ENCODE results near the gene CBFA2T2. TPM values are rescaled to one million over a fixed set of nuclear protein-coding genes. Genes with fewer than 3 reads are reported as not detected.
A peak's percentile ranks its signal among the peaks of the same experiment; 100 is the strongest.

CBFA2T2 gene
- total RNA-seq, 8 experiments from 2014 or later = 4.1 to 24.5 (median 12.5) TPM

DNA sequence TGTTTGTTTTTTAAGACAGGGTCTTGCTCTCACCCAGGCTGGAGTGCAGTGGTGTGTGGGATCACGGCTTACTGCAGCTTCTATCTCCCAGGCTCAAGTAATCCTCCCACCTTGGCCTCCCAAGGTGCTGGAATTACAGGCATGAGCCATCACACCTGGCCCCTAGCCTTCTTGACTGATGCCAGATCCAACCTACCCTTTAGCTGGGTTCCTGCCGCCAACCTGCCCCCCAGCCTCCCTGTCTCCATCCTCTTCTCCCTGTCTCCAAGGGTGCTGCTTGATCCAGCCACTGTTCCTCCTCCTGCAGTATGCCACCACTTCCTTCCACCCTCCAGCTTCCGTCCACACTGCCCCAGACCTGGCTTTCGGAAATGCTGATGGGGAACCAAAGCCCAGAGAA is 169.0 kb downstream of the CBFA2T2 start:
- ATAC-seq (replicated peaks in 6 of 8) = no peak
- Histone ChIP-seq H3K4me1 (replicated peaks in 1 of 2) (peaks cover 3 to 5% of the 10 kb centered on the region in 2 donors), H3K4me3 (no peak overlapping the region), H3K27ac (no peak overlapping the region)
- in situ Hi-C loops (cut with MboI; ENCODE audit: low pct_unique_long_range_greater_than_20kb in 2 of 9, low sequenced_read_pairs in 9 of 9, unreplicated experiment in 9 of 9) = loop anchor here in 3 of 9 experiments (10.0 kb wide), 2 partner anchors 194 to 204 kb away; no protein-coding TSS in a partner anchor
- WGBS, 10 experiments = 87 to 100% (median 100%) methylated on average over 1 to 4 of the region's 4 CpGs; no CpG with 5 or more reads in 5 of the 10 experiments

DNA sequence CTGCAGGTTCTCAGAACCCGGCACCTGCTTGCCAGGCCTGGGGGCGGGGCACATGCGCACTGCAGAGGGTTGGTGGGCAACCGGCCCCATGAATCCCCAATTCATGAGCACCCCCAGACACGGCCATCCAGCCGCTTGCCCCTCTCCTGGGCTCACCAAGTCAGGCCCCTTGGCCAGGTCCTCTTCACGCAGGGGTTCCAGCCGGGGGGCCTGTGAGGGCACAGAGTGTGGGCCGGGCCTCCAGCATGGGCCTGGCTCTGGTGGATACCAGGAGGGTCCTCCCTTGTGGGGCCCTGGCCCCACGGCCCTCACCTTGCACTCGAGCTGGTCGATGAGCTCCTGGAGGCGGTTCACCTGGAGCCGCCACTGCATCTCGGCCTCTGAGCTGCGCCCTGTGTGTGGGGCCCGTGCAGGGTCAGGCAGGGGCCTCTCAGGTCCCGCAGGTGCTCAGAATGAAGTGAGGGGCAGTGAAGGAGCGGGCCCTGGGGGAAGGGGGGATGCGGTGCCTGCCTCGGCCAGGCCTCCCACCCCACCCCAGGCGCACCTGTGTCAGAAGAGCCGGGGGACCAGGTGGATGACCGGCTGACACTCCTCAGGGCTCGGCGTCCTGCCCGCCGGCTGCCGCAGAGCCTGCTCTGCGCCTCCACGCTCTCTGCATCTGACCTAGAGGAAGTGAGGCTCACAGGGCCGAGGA is 169.6 kb downstream of the CBFA2T2 start:
- WGBS, 10 experiments = 80 to 100% (median 100%) methylated on average over 1 to 3 of the region's 32 CpGs; no CpG with 5 or more reads in 5 of the 10 experiments
- no peak overlapping the region for H3K4me3 ChIP-seq
- in situ Hi-C loops (cut with MboI; ENCODE audit: low pct_unique_long_range_greater_than_20kb in 2 of 9, low sequenced_read_pairs in 9 of 9, unreplicated experiment in 9 of 9) = loop anchor here in 3 of 9 experiments (10.0 kb wide), 2 partner anchors 195 to 205 kb away; no protein-coding TSS in a partner anchor
- no peak overlapping the region for H3K27ac ChIP-seq
- no peak for ATAC-seq (replicated peaks in 6 of 8)
- H3K4me1 ChIP-seq (replicated peaks in 1 of 2) = peaks cover 8 to 10% of the 10 kb centered on the region in 2 donors

DNA sequence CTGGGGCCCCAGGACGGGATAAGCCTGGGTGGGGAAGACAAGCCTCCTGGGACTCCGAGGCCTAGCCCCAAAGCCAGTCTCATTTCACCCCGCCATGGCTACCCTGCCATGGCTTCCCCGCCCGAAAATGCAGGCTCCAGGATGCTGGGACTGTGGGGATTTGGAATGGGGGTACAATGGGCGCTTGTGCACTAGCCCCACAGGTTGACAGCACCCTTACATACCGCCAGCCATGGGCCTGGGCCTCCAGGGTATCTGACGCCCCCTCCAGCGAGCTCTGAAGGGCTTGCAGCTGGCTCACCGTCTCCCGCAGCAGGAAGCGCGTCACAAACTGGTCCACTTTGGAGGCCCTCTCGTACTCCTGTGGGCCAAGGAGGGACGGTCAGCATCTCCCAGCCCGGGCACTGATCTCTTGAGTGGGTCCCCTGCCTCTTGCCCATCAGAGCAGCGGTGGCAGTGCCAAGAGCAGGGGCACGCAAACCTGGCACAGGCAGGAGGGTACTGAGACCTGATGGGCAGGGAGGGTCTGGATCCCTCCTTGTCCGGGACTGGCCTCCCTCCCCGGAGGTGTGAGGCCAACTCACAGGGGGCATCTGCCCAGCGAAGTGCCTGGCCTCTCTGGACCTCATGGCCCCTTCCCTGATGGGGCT is 170.3 kb downstream of the CBFA2T2 start:
- ATAC-seq (replicated peaks in 6 of 8) = no peak
- peaks cover 8 to 16% of the 10 kb centered on the region in 2 donors for H3K4me1 ChIP-seq (replicated peaks in 1 of 2)
- H3K4me3 ChIP-seq = no peak overlapping the region
- H3K27ac ChIP-seq = no peak overlapping the region
- 80 to 100% (median 93%) methylated on average over 1 to 4 of the region's 21 CpGs; no CpG with 5 or more reads in 6 of the 10 experiments for WGBS, 10 experiments
- in situ Hi-C loops (cut with MboI; ENCODE audit: low pct_unique_long_range_greater_than_20kb in 2 of 9, low sequenced_read_pairs in 9 of 9, unreplicated experiment in 9 of 9) = no loop called here

DNA sequence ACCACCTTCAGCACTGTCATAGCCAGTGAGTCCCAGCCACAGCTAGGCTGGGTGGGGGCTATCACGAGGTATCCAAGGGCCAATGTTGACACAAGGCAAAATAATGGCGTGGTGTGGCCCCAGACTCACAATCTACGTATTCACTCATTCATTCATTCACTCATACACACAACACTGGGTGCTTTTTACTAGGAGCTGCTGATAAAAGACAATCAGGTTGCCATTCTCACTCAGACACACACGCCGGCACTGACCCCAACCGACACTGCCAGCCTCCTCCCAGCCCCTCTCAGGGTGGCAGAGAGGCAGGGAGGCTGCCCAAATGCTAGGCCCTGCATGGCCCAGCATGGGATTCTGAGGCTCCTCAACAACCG is 170.8 kb downstream of the CBFA2T2 start:
- in situ Hi-C loops (cut with MboI; ENCODE audit: low pct_unique_long_range_greater_than_20kb in 2 of 9, low sequenced_read_pairs in 9 of 9, unreplicated experiment in 9 of 9) = no loop called here
- Histone ChIP-seq H3K4me3 (no peak overlapping the region), H3K4me1 (replicated peaks in 1 of 2) (peaks cover 8 to 16% of the 10 kb centered on the region in 2 donors), H3K27ac (no peak overlapping the region)
- 80 to 100% (median 100%) methylated on average over 1 to 2 of the region's 7 CpGs; no CpG with 5 or more reads in 5 of the 10 experiments for WGBS, 10 experiments
- ATAC-seq (replicated peaks in 6 of 8) = no peak

DNA sequence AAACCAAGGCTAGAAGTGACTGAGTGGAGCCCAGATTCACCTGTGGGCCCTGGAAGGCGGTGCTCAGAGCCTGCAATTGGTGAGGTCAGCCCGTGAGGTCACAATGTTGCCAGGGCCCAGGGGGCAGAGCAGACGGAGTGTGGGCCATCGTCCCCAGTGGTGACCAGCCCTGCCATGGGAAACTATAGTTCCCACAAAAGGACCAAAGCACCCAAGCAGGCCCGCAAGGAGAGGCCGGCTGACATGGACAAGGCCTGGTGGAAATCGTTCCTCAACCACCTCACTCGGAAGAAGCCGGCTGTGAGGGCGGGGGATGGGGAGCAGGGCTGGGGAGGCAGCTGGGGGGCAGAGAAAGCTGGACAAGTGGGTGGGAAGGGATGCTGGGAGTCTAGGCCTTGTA is 172.3 kb downstream of the CBFA2T2 start, which contains the start of gene C20orf144:
C20orf144 (plus strand) TSS at position 156 of the 400 bp plus-strand sequence; CDS start at position 175, 19 bp downstream.
- Histone ChIP-seq H3K4me1 (replicated peaks in 1 of 2) (peaks cover 14 to 27% of the 10 kb centered on the region in 2 donors), H3K27ac (peak within 1 kb of the TSS; percentile 86 to 92), H3K4me3 (peak within 1 kb of the TSS; percentile 55 to 88 (median 79))
- in situ Hi-C loops (cut with MboI; ENCODE audit: low pct_unique_long_range_greater_than_20kb in 2 of 9, low sequenced_read_pairs in 9 of 9, unreplicated experiment in 9 of 9) = no loop called here
- 94 to 100% methylated on average over 1 to 2 of the region's 10 CpGs; no CpG with 5 or more reads in 8 of the 10 experiments for WGBS, 10 experiments
- no peak for ATAC-seq (replicated peaks in 6 of 8)

DNA sequence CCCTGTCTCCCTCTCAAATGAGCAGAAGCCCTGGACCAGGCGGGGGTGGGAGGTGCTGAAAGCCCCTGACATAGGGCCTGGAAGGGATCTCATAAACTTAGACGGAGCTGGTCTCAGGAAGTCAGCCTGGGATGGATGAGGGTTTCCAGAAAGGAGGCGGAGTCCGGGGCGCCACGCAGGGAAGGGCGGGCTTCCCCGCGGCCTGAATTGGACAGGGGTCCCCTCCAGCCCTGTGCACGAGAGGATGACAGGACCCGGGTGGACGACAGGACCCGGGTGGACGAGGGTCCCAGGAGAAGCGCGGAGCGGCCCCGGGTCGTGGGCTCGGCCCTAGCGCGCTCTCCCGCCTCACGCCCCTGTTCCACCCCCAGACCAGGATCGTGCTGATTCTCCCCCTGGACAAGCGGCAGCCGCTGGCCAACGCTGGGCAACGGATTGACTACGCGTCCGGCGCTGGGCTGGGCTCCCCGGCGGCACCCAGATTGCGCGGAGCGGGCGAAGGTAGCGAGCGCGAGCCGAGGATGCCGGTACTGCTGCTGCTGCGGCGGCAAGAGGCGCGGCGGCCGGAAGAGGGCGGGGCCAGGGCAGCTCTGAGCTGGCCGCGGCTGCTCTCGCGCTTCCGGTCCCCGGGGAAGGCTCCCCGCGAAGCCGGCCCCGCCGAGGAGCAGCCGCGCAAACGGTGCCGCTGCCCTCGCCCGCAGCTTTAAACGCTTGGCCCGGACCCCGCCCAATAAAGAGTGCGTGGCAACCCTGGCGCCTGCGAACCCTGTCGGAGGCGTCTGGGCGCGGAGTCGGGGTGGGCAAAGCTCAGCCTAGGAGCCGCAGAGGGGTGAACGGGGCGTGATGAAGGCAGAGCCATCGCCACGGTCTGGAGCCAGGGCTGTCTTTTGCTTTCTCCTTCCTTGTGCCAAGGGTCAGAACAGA is 173.5 kb downstream of the CBFA2T2 start:
- H3K27ac ChIP-seq = peak overlapping the region; percentile 86 to 92
- peaks cover 14 to 29% of the 10 kb centered on the region in 2 donors for H3K4me1 ChIP-seq (replicated peaks in 1 of 2)
- peak; percentile 42 to 78 (median 65) for ATAC-seq (replicated peaks in 6 of 8)
- H3K4me3 ChIP-seq = peak overlapping the region; percentile 55 to 88 (median 79)
- in situ Hi-C loops (cut with MboI; ENCODE audit: low pct_unique_long_range_greater_than_20kb in 2 of 9, low sequenced_read_pairs in 9 of 9, unreplicated experiment in 9 of 9) = no loop called here
- 2 to 20% (median 4%) methylated on average over 1 to 14 of the region's 84 CpGs; no CpG with 5 or more reads in 7 of the 10 experiments for WGBS, 10 experiments

DNA sequence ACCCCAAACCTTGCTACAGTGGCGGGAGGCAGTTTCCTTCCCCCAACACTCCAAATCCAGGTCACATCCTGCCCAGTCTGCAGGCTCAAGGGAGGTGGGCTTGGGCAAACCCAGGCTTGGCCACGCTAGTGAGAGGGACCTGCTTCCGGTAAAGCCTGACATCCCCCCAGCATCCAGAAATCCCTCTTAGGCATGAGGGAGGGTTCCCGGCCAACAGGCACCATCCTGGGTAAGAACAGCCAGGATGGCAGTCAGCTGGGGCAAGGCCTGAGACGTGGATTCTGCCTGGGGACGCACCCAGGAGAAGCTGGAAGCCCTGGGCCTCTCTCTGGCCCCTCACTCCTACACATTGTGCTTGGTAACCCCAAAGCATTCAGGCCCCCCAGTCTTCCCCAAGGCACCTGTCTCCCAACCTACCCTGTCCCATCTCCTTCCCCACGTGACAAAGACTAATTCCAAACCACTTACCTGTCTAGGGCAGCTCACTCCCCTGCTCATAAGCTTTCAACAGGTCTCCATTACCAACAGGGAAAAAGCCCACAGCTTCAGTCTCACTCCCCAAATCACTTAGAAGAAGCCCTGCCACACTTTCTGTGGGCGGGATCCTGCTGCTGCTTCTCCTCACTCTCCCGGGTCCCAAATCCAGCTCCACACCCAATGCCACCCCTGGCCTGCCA is 174.3 kb downstream of the CBFA2T2 start:
- 0 to 100% (median 44%) methylated on average over 1 to 5 of the region's 9 CpGs; no CpG with 5 or more reads in 4 of the 10 experiments for WGBS, 10 experiments
- in situ Hi-C loops (cut with MboI; ENCODE audit: low pct_unique_long_range_greater_than_20kb in 2 of 9, low sequenced_read_pairs in 9 of 9, unreplicated experiment in 9 of 9) = no loop called here
- ATAC-seq (replicated peaks in 6 of 8) = peak in 3 of 8 experiments; percentile 1
- peaks cover 14 to 29% of the 10 kb centered on the region in 2 donors for H3K4me1 ChIP-seq (replicated peaks in 1 of 2)
- peak overlapping the region; percentile 55 to 88 (median 79) for H3K4me3 ChIP-seq
- peak overlapping the region; percentile 86 to 92 for H3K27ac ChIP-seq

DNA sequence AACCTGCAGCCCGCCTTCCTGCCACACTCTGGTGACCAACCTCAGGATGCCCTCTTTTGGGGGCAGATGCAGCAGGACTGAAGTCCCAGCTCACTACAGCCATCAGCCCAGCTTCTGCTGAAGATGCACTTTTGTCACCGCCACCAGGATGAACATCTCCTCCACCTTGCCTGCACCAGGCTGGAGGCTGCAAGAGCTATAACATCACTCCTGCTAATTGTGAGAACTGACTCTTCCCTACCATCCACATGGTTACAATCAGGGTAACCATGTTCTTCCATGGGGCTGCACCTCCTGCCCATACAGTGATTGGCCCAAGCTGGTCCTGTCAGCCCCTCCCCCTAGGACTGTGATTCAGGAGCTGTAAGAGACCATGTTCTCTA is 174.9 kb downstream of the CBFA2T2 start:
- in situ Hi-C loops (cut with MboI; ENCODE audit: low pct_unique_long_range_greater_than_20kb in 2 of 9, low sequenced_read_pairs in 9 of 9, unreplicated experiment in 9 of 9) = no loop called here
- H3K4me3 ChIP-seq = no peak overlapping the region
- peaks cover 14 to 29% of the 10 kb centered on the region in 2 donors for H3K4me1 ChIP-seq (replicated peaks in 1 of 2)
- no peak for ATAC-seq (replicated peaks in 6 of 8)
- H3K27ac ChIP-seq = no peak overlapping the region
- 100% methylated on average over 1 to 2 of the region's 2 CpGs; no CpG with 5 or more reads in 5 of the 10 experiments for WGBS, 10 experiments

DNA sequence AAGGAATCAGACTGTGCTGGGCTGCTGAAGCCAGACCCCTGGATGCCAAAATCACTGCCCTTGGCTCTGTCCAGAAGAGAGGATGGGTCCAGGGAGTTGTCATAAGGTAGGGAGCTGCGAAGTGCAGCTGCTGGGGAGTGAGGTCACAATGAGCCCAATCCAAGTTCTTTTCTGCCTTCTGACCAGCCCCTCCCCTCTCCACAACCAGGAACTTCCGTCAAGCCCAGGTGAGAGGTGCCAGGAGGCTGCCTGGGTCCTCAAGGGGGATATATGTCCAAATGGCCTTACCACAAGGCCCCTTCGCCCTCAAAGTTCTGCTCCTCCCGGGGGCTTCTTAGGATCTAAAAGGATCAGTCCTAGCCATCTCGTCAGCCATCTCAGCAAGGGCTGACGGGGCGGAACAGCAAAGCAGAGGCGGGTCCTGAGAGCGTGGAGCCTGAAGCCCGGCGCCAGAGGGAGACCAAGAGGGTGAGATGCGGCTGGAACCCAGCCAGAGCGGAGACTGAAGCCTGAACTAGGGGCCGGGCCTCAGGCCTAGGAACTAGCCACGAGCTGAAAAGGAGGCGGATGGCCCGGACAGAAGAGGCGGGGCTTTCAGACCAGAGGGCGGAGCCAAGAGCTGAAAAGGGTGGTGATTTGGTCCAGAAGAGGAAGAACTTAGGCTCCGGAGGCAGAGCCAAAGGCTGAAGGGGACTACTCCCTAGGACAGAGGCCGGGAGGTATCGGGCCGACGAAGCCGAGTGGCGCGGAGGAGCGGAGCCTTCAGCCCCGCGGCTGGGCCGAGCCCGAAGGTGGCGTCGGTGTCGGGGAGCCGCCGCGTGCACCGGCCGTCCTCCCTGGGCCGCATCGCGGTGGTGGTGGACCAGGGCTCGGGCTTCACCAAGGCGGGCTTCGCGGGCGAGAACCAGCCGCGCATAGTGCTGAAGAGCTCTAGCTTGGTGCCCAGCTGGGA is 176.7 kb downstream of the CBFA2T2 start, which contains the start of gene ACTL10:
ACTL10 (plus strand) TSS at position 651 of the 952 bp plus-strand sequence. CDS start 555 bp downstream, outside the sequence.
- peak within 1 kb of the TSS; percentile 57 to 64 for H3K27ac ChIP-seq
- in situ Hi-C loops (cut with MboI; ENCODE audit: low pct_unique_long_range_greater_than_20kb in 2 of 9, low sequenced_read_pairs in 9 of 9, unreplicated experiment in 9 of 9) = no loop called here
- ATAC-seq (replicated peaks in 6 of 8) = peak; percentile 63 to 76 (median 70)
- H3K4me1 ChIP-seq (replicated peaks in 1 of 2) = peaks cover 14 to 29% of the 10 kb centered on the region in 2 donors
- 0 to 38% (median 3%) methylated on average over 1 to 11 of the region's 50 CpGs; no CpG with 5 or more reads in 2 of the 10 experiments for WGBS, 10 experiments
- H3K4me3 ChIP-seq = peak within 1 kb of the TSS; percentile 15 to 35 (median 29)

DNA sequence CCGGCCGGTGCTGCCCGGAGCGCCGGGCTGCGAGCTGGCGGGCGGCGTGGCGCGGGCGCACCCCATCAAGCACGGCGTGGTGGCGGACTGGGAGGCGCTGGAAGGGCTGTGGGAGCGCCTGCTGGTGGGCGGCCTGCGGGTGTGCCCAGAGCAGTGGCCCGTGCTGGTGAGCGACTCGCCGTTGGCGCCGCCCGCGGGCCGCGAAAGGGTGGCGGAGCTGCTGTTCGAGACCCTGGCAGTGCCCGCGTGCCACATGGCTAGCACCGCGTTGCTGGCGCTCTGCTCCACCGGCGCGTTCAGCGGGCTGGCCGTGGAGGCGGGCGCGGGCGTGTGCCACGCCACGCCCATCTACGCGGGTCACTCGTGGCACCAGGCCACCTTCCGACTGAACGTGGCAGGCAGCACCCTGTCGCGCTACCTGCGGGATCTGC is 177.4 kb downstream of the CBFA2T2 start:
- 0 to 51% (median 37%) methylated on average over 1 to 10 of the region's 55 CpGs; no CpG with 5 or more reads in 6 of the 10 experiments for WGBS, 10 experiments
- peak overlapping the region in 1 of 2 donors; percentile 64 for H3K27ac ChIP-seq
- H3K4me1 ChIP-seq (replicated peaks in 1 of 2) = peaks cover 14 to 29% of the 10 kb centered on the region in 2 donors
- in situ Hi-C loops (cut with MboI; ENCODE audit: low pct_unique_long_range_greater_than_20kb in 2 of 9, low sequenced_read_pairs in 9 of 9, unreplicated experiment in 9 of 9) = no loop called here
- peak overlapping the region; percentile 13 to 35 (median 29) for H3K4me3 ChIP-seq
- peak in 3 of 8 experiments; percentile 5 to 12 (median 11) for ATAC-seq (replicated peaks in 6 of 8)
